Esophagus muscularis mucosa (tissue), 4 donors: ENCODE measurements around the gene FRMD4A.

Source experiments
- EP300 ChIP-seq: sonication (generic); formaldehyde crosslinking; IDR thresholded peaks from one replicate; pipeline ENCODE4 v1.6.1; 2017; ENCODE audit warnings: antibody characterized with exemption
- POLR2A ChIP-seq: fragments of 450-650 bp; IDR thresholded peaks from one replicate; pipeline ENCODE4 v1.6.1; 2017; ENCODE audit warnings: antibody characterized with exemption, moderate library complexity, mild to moderate bottlenecking, low read depth
- POLR2AphosphoS5 ChIP-seq, 2 donors: sonication (generic); formaldehyde crosslinking; IDR thresholded peaks; one replicate each; pipeline ENCODE4 v1.6.1; 2017; ENCODE audit warnings: antibody characterized with exemption in 2 of 2
- TF ChIP-seq, protein P1 (sequence below), 3 experiments: fragments of 200-600 bp in 2 of 3; fragments of 450-650 bp in 1 of 3; sonication (generic) in 2 of 3; IDR thresholded peaks; one replicate each; pipeline ENCODE4 v1.5.1; 2017 to 2019; ENCODE audit warnings: antibody characterized with exemption in 3 of 3, mild to moderate bottlenecking in 2 of 3, moderate library complexity in 1 of 3

DNA sequence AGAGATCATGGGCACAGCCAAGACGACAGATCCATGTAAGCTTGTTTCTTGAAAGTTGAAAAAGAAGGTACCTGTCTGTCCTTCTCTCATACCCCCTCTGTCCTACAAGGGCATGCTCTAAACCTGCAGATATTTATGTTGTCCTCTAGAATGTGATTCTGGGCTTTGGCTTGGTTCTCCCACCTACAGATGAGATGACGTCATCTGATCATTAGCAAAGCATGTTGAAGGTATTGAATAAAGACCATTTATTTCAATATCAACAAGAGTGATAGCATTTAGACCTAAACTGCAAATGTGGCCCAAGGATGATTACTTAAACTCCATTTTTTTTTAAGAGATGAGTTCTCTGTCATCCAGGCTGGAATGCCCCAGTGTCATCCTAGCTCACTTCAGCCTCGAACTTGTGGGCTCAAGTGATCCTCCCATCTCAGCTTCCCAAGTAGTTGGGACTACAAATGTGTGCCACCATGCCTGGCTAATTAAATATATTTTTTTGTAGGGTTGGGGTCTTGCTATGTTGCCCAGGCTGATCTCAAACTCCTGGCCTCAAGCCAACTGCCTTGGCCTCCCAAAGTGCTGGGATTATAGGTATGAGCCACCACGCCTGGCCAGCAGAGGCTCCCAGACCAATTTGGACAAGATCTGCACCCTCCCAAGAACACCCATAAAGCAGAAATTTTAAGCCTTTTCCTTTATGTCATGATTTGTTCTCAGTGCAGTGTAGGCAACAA, 559.8 kb downstream of the FRMD4A start:
- TF ChIP-seq, protein P1, sequence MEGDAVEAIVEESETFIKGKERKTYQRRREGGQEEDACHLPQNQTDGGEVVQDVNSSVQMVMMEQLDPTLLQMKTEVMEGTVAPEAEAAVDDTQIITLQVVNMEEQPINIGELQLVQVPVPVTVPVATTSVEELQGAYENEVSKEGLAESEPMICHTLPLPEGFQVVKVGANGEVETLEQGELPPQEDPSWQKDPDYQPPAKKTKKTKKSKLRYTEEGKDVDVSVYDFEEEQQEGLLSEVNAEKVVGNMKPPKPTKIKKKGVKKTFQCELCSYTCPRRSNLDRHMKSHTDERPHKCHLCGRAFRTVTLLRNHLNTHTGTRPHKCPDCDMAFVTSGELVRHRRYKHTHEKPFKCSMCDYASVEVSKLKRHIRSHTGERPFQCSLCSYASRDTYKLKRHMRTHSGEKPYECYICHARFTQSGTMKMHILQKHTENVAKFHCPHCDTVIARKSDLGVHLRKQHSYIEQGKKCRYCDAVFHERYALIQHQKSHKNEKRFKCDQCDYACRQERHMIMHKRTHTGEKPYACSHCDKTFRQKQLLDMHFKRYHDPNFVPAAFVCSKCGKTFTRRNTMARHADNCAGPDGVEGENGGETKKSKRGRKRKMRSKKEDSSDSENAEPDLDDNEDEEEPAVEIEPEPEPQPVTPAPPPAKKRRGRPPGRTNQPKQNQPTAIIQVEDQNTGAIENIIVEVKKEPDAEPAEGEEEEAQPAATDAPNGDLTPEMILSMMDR (IDR thresholded peaks at IDR 0.05): no peak
- no peak for TF ChIP-seq POLR2AphosphoS5 (IDR thresholded peaks at IDR 0.05)
- TF ChIP-seq POLR2A: no peak
- TF ChIP-seq EP300: no peak
